Testis (tissue), 2 donors: ENCODE measurements around the gene IFNAR2.

Experiments
- CTCF ChIP-seq, 3 experiments: fragments of 450-650 bp in 2 of 3; fragments of 200-600 bp in 1 of 3; sonication (generic) in 1 of 3; IDR thresholded peaks; one replicate each; pipeline ENCODE4 v1.5.1; 2016 to 2019; ENCODE audit warnings: antibody characterized with exemption in 3 of 3, mild to moderate bottlenecking in 2 of 3, moderate library complexity in 1 of 3
- POLR2A ChIP-seq: fragments of 450-650 bp; IDR thresholded peaks from one replicate; pipeline ENCODE4 v1.6.1; 2017; ENCODE audit warnings: antibody characterized with exemption, mild to moderate bottlenecking, moderate library complexity

GRCh38 chr21:33268737-33269441 lies 39.2 kb downstream of the IFNAR2 start:
- TF ChIP-seq CTCF (IDR thresholded peaks at IDR 0.05): no peak
- no peak for TF ChIP-seq POLR2A
